ENCODE measurements around the gene MACROH2A2. TPM values are rescaled to one million over a fixed set of nuclear protein-coding genes. Genes with fewer than 3 reads are reported as not detected.
A peak's percentile ranks its signal among the peaks of the same experiment; 100 is the strongest.
"Not testable (repeated sequence)": the region's sequence is repeated elsewhere in the genome, so short reads cannot be mapped to it uniquely, and the experiment has no call there.

Gene MACROH2A2
- total RNA-seq, 1 donor from 2014 or later = 8.4 TPM

DNA sequence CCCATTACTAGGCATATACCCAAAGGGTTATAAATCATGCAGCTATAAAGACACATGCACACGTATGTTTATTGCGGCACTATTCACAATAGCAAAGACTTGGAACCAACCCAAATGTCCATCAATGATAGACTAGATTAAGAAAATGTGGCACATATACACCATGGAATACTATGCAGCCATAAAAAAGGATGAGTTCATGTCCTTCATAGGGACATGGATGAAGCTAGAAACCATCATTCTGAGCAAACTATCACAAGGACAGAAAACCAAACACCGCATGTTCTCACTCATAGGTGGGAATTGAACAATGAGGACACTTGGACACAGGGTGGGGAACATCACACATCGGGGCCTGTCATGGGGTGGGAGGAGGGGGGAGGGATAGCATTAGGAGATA, 5.6 kb upstream of the MACROH2A2 start:
- not testable (repeated sequence) for H3K36me3 ChIP-seq (ENCODE audit: control insufficient read depth in 3 of 3, insufficient read depth in 3 of 3, low read length in 3 of 3); H3K27ac ChIP-seq (ENCODE audit: low read depth, low read length); H3K9me3 ChIP-seq (ENCODE audit: control insufficient read depth in 3 of 3, low read length in 3 of 3); H3K4me3 ChIP-seq (ENCODE audit: low read length in 3 of 3); H3K4me1 ChIP-seq (ENCODE audit: control insufficient read depth in 3 of 3, insufficient read depth in 3 of 3, low read length in 3 of 3); H3K9ac ChIP-seq (ENCODE audit: low read depth in 1 of 3, low read length in 3 of 3)
- peaks cover 3 to 22% (median 12%) of the 10 kb centered on the region in 3 donors for H3K27me3 ChIP-seq (ENCODE audit: control insufficient read depth in 3 of 3, insufficient read depth in 3 of 3, low read length in 3 of 3)

DNA sequence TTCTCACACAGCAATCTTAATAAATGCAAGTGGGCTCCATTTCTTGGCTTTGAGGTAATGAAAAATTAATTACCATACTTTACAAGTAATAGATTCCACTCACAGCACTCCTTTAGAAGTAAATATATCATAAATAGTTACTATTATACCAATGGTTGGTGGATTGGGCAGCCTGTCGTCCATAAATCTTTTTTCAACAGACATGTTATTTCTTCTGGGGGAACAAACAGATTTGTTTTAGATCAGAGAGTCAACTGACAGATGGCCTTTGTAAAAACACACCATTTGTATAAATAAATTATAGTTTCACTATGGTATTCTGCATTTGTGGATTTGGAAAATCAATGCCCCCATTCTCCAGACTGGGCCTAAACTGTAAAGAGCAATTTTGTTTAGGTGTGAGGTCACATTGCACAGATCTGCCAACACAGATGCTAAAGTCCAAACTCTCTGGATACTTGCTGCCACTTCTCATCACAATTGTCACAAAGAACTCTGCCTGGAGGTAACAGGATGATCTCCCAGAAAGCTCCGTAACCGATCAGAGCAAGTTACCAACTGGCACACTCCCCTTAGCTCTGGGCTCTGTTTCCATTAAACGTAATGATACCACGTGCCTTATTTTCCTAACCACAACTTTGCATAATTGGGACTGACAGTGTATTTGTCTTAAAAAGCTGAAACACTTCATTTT, 4.5 kb upstream of the MACROH2A2 start:
- Histone ChIP-seq H3K4me3 (ENCODE audit: low read length in 3 of 3) (no peak overlapping the region), H3K9me3 (ENCODE audit: control insufficient read depth in 3 of 3, low read length in 3 of 3) (no peaks in the 10 kb centered on the region)

DNA sequence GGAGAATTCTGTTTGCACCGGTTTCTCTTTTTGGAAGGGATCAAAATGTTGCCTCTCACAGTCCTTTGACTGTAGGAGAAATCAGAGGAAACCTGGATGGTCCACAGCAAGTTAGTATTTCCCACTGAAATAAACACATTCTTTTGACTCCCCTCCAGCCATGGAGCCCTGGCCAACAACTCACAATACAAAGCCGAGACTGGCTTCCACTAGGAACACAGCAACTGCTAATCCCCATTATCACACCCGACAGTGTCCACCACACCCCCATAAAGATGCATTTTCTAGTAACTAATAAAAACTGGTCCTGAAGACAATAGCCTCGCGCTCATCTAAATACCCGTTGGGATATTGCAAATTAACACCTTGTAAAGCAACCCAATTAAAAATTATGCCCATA, 798 bp upstream of the MACROH2A2 start:
- peaks cover 4 to 21% (median 17%) of the 10 kb centered on the region in 3 donors for H3K27me3 ChIP-seq (ENCODE audit: control insufficient read depth in 3 of 3, insufficient read depth in 3 of 3, low read length in 3 of 3)
- H3K27ac ChIP-seq (ENCODE audit: low read depth, low read length) = no peak overlapping the region
- H3K9ac ChIP-seq (ENCODE audit: low read depth in 1 of 3, low read length in 3 of 3) = peak overlapping the region in 2 of 3 donors; percentile 73 to 82
- no peaks in the 10 kb centered on the region for H3K9me3 ChIP-seq (ENCODE audit: control insufficient read depth in 3 of 3, low read length in 3 of 3)
- peak overlapping the region; percentile 68 to 82 (median 78) for H3K4me3 ChIP-seq (ENCODE audit: low read length in 3 of 3)
- peaks cover 7 to 14% (median 10%) of the 10 kb centered on the region in 3 donors for H3K4me1 ChIP-seq (ENCODE audit: control insufficient read depth in 3 of 3, insufficient read depth in 3 of 3, low read length in 3 of 3)
- no peaks in the 10 kb centered on the region for H3K36me3 ChIP-seq (ENCODE audit: control insufficient read depth in 3 of 3, insufficient read depth in 3 of 3, low read length in 3 of 3)

More for the DNA sequence above, 4.5 kb upstream of the MACROH2A2 start:
- Histone ChIP-seq H3K27me3 (ENCODE audit: control insufficient read depth in 3 of 3, insufficient read depth in 3 of 3, low read length in 3 of 3) (peaks cover 4 to 17% (median 17%) of the 10 kb centered on the region in 3 donors), H3K4me1 (ENCODE audit: control insufficient read depth in 3 of 3, insufficient read depth in 3 of 3, low read length in 3 of 3) (peaks cover 6 to 8% (median 7%) of the 10 kb centered on the region in 3 donors), H3K36me3 (ENCODE audit: control insufficient read depth in 3 of 3, insufficient read depth in 3 of 3, low read length in 3 of 3) (no peaks in the 10 kb centered on the region), H3K27ac (ENCODE audit: low read depth, low read length) (no peak overlapping the region), H3K9ac (ENCODE audit: low read depth in 1 of 3, low read length in 3 of 3) (no peak overlapping the region)

DNA sequence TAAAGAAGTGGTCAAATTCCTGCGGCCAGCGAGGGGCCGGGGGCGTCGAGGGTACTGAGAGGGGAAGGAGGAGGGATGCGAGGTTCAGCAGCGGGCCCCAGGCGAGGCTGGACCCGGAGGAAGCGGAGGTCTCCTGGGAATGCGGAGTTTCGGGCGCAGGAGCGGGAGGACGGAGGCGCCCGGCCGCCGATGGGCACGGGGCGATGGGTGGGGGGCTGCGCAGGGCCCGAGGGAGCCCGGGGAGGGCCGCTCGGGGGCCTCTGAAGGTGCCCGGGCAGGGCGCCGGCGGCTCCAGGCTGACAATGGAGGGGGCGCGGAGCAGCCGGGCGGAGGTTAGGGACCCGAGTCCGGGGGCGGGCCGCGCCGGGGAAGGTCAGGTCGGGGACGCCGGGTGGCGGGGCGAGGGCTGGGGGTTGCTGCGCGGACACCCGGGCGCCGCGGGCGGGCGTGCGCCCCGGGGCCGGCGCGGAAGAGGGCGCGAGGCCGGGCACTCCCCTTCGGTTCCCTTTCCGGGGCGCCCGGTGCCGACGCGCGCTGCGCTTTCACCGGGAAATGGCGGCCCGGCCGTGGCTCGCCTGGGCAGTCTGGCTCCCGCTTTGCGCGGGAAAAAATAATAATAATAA, 683 bp downstream of the MACROH2A2 start:
- H3K9me3 ChIP-seq (ENCODE audit: control insufficient read depth in 3 of 3, low read length in 3 of 3) = no peaks in the 10 kb centered on the region
- peaks cover 4 to 21% (median 17%) of the 10 kb centered on the region in 3 donors for H3K27me3 ChIP-seq (ENCODE audit: control insufficient read depth in 3 of 3, insufficient read depth in 3 of 3, low read length in 3 of 3)
- H3K4me1 ChIP-seq (ENCODE audit: control insufficient read depth in 3 of 3, insufficient read depth in 3 of 3, low read length in 3 of 3) = peaks cover 7 to 14% (median 10%) of the 10 kb centered on the region in 3 donors
- peak overlapping the region; percentile 65 to 82 (median 73) for H3K9ac ChIP-seq (ENCODE audit: low read depth in 1 of 3, low read length in 3 of 3)
- no peak overlapping the region for H3K27ac ChIP-seq (ENCODE audit: low read depth, low read length)
- H3K4me3 ChIP-seq (ENCODE audit: low read length in 3 of 3) = peak overlapping the region; percentile 68 to 82 (median 78)
- H3K36me3 ChIP-seq (ENCODE audit: control insufficient read depth in 3 of 3, insufficient read depth in 3 of 3, low read length in 3 of 3) = no peaks in the 10 kb centered on the region

DNA sequence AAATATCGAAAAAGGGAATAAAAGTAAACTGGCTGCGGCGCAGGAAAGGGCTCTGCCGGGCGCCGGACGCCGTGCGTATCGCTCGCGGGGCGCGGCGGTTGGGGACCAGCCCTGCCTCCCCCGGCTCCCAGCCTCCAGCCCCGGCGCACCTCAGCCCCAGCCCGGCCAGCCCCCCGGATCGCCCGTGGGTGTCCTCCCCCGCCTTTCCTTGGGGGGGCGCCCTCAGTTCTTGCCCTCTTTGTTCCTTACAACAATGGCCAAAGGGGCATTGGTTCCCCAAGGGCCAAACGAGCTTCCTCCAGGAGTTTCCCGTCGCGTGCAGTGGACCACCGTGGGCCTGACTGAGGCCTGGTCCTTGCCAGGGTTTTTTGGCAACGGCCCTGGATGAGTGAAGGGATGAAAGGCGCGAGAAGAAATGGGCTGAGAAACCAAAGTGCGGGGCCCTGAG, 1.2 kb downstream of the MACROH2A2 start:
- Histone ChIP-seq H3K9me3 (ENCODE audit: control insufficient read depth in 3 of 3, low read length in 3 of 3) (no peaks in the 10 kb centered on the region), H3K36me3 (ENCODE audit: control insufficient read depth in 3 of 3, insufficient read depth in 3 of 3, low read length in 3 of 3) (no peaks in the 10 kb centered on the region), H3K27ac (ENCODE audit: low read depth, low read length) (no peak overlapping the region), H3K9ac (ENCODE audit: low read depth in 1 of 3, low read length in 3 of 3) (peak overlapping the region in 2 of 3 donors; percentile 27 to 82), H3K4me1 (ENCODE audit: control insufficient read depth in 3 of 3, insufficient read depth in 3 of 3, low read length in 3 of 3) (peaks cover 7 to 14% (median 10%) of the 10 kb centered on the region in 3 donors), H3K27me3 (ENCODE audit: control insufficient read depth in 3 of 3, insufficient read depth in 3 of 3, low read length in 3 of 3) (peaks cover 4 to 21% (median 17%) of the 10 kb centered on the region in 3 donors), H3K4me3 (ENCODE audit: low read length in 3 of 3) (peak overlapping the region; percentile 59 to 82 (median 64))

DNA sequence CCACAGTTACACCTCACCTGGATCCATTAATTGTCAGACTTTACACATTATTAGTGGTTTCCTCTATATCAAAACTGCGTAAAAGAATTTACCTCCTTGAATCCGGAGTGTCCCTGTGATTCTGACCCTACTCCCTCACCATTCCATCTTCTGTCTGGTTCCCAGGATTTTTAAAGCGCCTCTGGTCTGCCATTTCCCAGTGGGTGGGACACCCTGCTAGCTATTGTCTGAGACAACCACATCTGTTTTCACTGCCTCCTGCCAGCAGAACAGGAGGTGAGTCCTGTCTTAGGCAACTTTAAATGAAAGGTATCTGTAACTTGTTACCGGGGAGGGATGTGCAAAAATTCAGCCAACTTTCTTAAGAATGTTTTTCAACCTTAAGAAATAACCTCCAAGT, 2.3 kb downstream of the MACROH2A2 start:
- H3K4me3 ChIP-seq (ENCODE audit: low read length in 3 of 3) = no peak overlapping the region
- H3K27ac ChIP-seq (ENCODE audit: low read depth, low read length) = no peak overlapping the region
- H3K36me3 ChIP-seq (ENCODE audit: control insufficient read depth in 3 of 3, insufficient read depth in 3 of 3, low read length in 3 of 3) = no peaks in the 10 kb centered on the region
- H3K9ac ChIP-seq (ENCODE audit: low read depth in 1 of 3, low read length in 3 of 3) = no peak overlapping the region
- peaks cover 4 to 20% (median 17%) of the 10 kb centered on the region in 3 donors for H3K27me3 ChIP-seq (ENCODE audit: control insufficient read depth in 3 of 3, insufficient read depth in 3 of 3, low read length in 3 of 3)
- peaks cover 7 to 14% (median 10%) of the 10 kb centered on the region in 3 donors for H3K4me1 ChIP-seq (ENCODE audit: control insufficient read depth in 3 of 3, insufficient read depth in 3 of 3, low read length in 3 of 3)
- no peaks in the 10 kb centered on the region for H3K9me3 ChIP-seq (ENCODE audit: control insufficient read depth in 3 of 3, low read length in 3 of 3)

DNA sequence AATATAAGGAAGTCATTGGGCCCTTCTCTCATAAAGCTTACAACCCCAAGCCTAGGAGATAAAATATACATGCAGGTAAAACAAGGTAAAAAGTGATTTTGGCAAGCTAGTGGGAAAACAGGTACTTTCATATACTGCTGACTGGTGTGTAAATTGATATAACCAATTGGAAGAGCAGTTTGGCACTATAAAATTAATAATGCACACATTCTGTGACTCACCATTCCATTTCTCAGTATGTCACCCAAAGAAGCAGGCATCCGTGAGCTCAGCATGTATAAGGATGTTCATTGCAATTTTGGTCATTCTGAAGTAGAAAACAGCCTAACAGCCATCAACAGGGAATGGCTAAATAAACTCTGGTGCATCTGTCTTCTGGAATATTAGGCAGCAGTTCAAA, 2.9 kb downstream of the MACROH2A2 start:
- Histone ChIP-seq H3K4me3 (ENCODE audit: low read length in 3 of 3) (no peak overlapping the region), H3K9me3 (ENCODE audit: control insufficient read depth in 3 of 3, low read length in 3 of 3) (no peaks in the 10 kb centered on the region), H3K27me3 (ENCODE audit: control insufficient read depth in 3 of 3, insufficient read depth in 3 of 3, low read length in 3 of 3) (peaks cover 4 to 17% (median 13%) of the 10 kb centered on the region in 3 donors), H3K36me3 (ENCODE audit: control insufficient read depth in 3 of 3, insufficient read depth in 3 of 3, low read length in 3 of 3) (no peaks in the 10 kb centered on the region), H3K9ac (ENCODE audit: low read depth in 1 of 3, low read length in 3 of 3) (no peak overlapping the region), H3K27ac (ENCODE audit: low read depth, low read length) (no peak overlapping the region), H3K4me1 (ENCODE audit: control insufficient read depth in 3 of 3, insufficient read depth in 3 of 3, low read length in 3 of 3) (peaks cover 7 to 14% (median 10%) of the 10 kb centered on the region in 3 donors)

DNA sequence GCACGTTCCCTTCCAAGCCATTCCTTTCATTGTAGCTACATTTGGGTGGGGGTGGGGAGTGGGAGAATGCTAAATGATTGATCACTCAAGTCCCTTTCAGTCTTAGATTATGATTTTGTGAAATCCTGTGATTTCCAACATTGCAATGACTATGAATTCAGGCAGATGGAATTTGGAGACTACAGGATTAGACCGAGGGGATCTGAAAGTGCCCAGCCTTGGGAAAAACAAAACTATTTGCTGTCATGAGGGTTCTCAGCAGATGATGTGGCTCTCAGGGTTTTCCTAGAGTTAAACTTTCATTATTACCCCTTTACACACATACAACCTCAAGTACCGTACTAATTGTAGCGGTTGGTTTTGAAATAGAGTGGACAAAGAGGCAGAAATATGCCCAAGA, 4.7 kb downstream of the MACROH2A2 start:
- Histone ChIP-seq H3K4me1 (ENCODE audit: control insufficient read depth in 3 of 3, insufficient read depth in 3 of 3, low read length in 3 of 3) (peaks cover 3 to 9% (median 6%) of the 10 kb centered on the region in 3 donors), H3K27me3 (ENCODE audit: control insufficient read depth in 3 of 3, insufficient read depth in 3 of 3, low read length in 3 of 3) (peaks cover 2 to 6% (median 4%) of the 10 kb centered on the region in 3 donors), H3K36me3 (ENCODE audit: control insufficient read depth in 3 of 3, insufficient read depth in 3 of 3, low read length in 3 of 3) (no peaks in the 10 kb centered on the region), H3K4me3 (ENCODE audit: low read length in 3 of 3) (no peak overlapping the region), H3K9ac (ENCODE audit: low read depth in 1 of 3, low read length in 3 of 3) (no peak overlapping the region), H3K27ac (ENCODE audit: low read depth, low read length) (no peak overlapping the region), H3K9me3 (ENCODE audit: control insufficient read depth in 3 of 3, low read length in 3 of 3) (no peaks in the 10 kb centered on the region)

DNA sequence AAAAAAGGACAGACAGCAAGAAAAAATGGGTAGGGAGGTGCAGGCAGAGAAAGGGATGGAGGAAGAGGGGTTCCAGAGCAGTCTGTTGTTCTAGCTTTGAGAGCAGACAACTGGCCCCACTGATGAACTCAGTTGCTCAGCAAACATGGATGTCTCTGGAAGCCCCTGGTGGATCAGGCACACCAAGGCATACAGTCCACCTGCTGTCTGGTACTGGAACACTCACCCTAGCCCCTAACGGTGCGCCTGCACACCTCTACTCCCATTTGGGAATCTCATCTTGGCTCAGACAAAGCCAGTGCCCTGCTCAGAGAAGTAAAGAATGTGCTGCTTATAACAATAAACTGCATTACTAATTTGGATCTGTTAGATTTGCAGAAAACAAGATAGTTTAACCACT, 7.7 kb downstream of the MACROH2A2 start:
- Histone ChIP-seq H3K27me3 (ENCODE audit: control insufficient read depth in 3 of 3, insufficient read depth in 3 of 3, low read length in 3 of 3) (no peaks in the 10 kb centered on the region), H3K4me1 (ENCODE audit: control insufficient read depth in 3 of 3, insufficient read depth in 3 of 3, low read length in 3 of 3) (no peaks in the 10 kb centered on the region), H3K9me3 (ENCODE audit: control insufficient read depth in 3 of 3, low read length in 3 of 3) (no peaks in the 10 kb centered on the region), H3K9ac (ENCODE audit: low read depth in 1 of 3, low read length in 3 of 3) (no peak overlapping the region), H3K27ac (ENCODE audit: low read depth, low read length) (no peak overlapping the region), H3K36me3 (ENCODE audit: control insufficient read depth in 3 of 3, insufficient read depth in 3 of 3, low read length in 3 of 3) (no peaks in the 10 kb centered on the region), H3K4me3 (ENCODE audit: low read length in 3 of 3) (no peak overlapping the region)

All from skeletal muscle tissue (tissue), 4 donors.